Stomach (tissue), 9 donors: Measurements from ENCODE around the gene FAM184B. TPM values are rescaled to one million over a fixed set of nuclear protein-coding genes. Genes with fewer than 3 reads are reported as not detected.
"Not testable (repeated sequence)": the region's sequence is repeated elsewhere in the genome, so short reads cannot be mapped to it uniquely, and the experiment has no call there.

Source experiments
- DNase-seq, 2 donors: peaks; one replicate each; pipeline versions ENCODE4 v3.0.0 to v3.0.0-alpha.2; 2013 to 2019
- H3K27ac ChIP-seq, 5 donors: fragments of 200-600 bp in 4 of 5; sonication (generic) in 4 of 5; one replicate each; pipeline ENCODE4 v1.5.1; 2013 to 2019; ENCODE audit warnings: mild to moderate bottlenecking in 1 of 5, moderate library complexity in 1 of 5
- H3K27me3 ChIP-seq, 3 donors: fragments of 200-600 bp; sonication (generic); one replicate each; pipeline ENCODE4 v1.5.1; 2017 to 2019; ENCODE audit warnings: mixed run types in 1 of 3
- H3K36me3 ChIP-seq, 4 donors: fragments of 200-600 bp; sonication (generic); 1 replicate in 3 of 4; 2 replicates in 1 of 4; pipeline ENCODE4 v1.5.1; 2016 to 2019
- H3K4me1 ChIP-seq, 4 donors: fragments of 200-600 bp; sonication (generic); one replicate each; pipeline ENCODE4 v1.5.1; 2016 to 2019
- H3K4me3 ChIP-seq, 4 donors: fragments of 200-600 bp; sonication (generic) in 3 of 4; one replicate each; pipeline ENCODE4 v1.5.1; 2016 to 2019; ENCODE audit warnings: mild to moderate bottlenecking in 1 of 4
- H3K9me3 ChIP-seq, 4 donors: fragments of 200-600 bp; sonication (generic); one replicate each; pipeline ENCODE4 v1.5.1; 2016 to 2019
- CTCF ChIP-seq, 7 experiments: fragments of 450-650 bp in 4 of 7; fragments of 200-600 bp in 3 of 7; sonication (generic) in 3 of 7; IDR thresholded peaks; one replicate each; pipeline ENCODE4 v1.5.1; 2016 to 2019; ENCODE audit warnings: antibody characterized with exemption in 7 of 7, control low read depth in 2 of 7, mild to moderate bottlenecking in 1 of 7
- EP300 ChIP-seq: sonication (generic); formaldehyde crosslinking; IDR thresholded peaks from one replicate; pipeline ENCODE4 v1.6.1; 2017; ENCODE audit warnings: antibody characterized with exemption
- POLR2A ChIP-seq, 4 donors: fragments of 450-650 bp; IDR thresholded peaks; one replicate each; pipeline ENCODE4 v1.6.1; 2016; ENCODE audit warnings: antibody characterized with exemption in 4 of 4, control low read depth in 2 of 4, mild to moderate bottlenecking in 1 of 4, moderate library complexity in 1 of 4
- POLR2AphosphoS5 ChIP-seq, 3 donors: sonication (generic); formaldehyde crosslinking; IDR thresholded peaks; one replicate each; pipeline ENCODE4 v1.6.1; 2016; ENCODE audit warnings: antibody characterized with exemption in 3 of 3
- WGBS, 5 donors: extraction: QIAGEN DNeasy Blood & Tissue Kit in 3 of 5; methylation state at CpG; one replicate each; pipeline versions ENCODE4 v1.1.5 to v1.1.7; 2013 to 2018; 5-methylcytosine and 5-hydroxymethylcytosine counted together
- intact Hi-C: fragments of 100-400 bp; cut with DNase I; formaldehyde crosslinking; loops from one replicate; pipeline ENCODE4 v1.15.1; 2023; ENCODE audit warnings: low total_unique reads
- polyA plus RNA-seq, 3 donors: library from polyadenylated mRNA; stranded (reverse); fragments of 200-250 nt; gene quantifications; one replicate each; pipeline ENCODE4 v1.2.3, GENCODE V29; 2013
- total RNA-seq, 5 donors: library from RNA; depleted of rRNA; stranded (reverse); fragments of >200 nt; gene quantifications; one replicate each; pipeline versions ENCODE4 v1.1.0 to v1.2.3, GENCODE V29; 2014 to 2016
- donor health status: healthy with polysubstance abuse.
- donor health status: Bipolar disorder and iron deficiency.
- donor health status: healthy.

The FAM184B gene
- total and polyA plus RNA-seq, 8 donors, result 0.08 to 0.18 TPM; not detected in 6

- WGBS, 5 donors, result 92 to 97% (median 93%) methylated on average over 5 of the region's 5 CpGs
- no peak for TF ChIP-seq POLR2A (IDR thresholded peaks at IDR 0.05)
- TF ChIP-seq CTCF (IDR thresholded peaks at IDR 0.05), result no peak
- TF ChIP-seq POLR2AphosphoS5 (IDR thresholded peaks at IDR 0.05), result no peak
- TF ChIP-seq EP300, result no peak
- intact Hi-C loops, result no loop called here
Measured at GRCh38 chr4:17713779-17714178, 67.6 kb downstream of the FAM184B start.

DNA sequence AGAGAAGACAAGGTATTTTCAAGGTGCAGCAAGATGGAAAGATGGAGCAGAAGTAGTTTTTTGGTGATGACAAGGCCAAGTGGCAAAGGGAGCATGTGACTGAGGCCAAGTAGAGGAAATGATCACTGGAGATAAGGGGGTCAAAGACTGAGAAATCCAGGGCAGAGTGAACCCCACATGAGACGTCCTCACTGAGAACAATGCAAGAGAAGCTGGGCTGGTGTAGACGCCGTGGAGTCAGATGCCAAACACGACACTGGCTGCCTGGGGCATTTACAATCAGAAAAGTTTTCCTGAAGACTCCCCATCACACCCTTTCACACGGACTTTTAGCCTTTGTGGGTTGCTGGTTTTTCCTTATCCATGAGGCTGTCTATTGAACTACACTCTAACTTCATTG is 69.3 kb downstream of the FAM184B start:
- WGBS, 5 donors, result 67 to 79% (median 75%) methylated on average over 3 to 5 of the region's 5 CpGs
- H3K27ac ChIP-seq, result no peak overlapping the region
- H3K27me3 ChIP-seq, result peaks cover 0 to 6% (median 0%) of the 10 kb centered on the region in 3 donors
- H3K36me3 ChIP-seq, result no peaks in the 10 kb centered on the region
- no peak for DNase-seq
- intact Hi-C loops, result no loop called here
- H3K4me3 ChIP-seq, result no peak overlapping the region
- H3K4me1 ChIP-seq, result no peaks in the 10 kb centered on the region
- no peaks in the 10 kb centered on the region for H3K9me3 ChIP-seq
- TF ChIP-seq EP300, result no peak
- no peak for TF ChIP-seq POLR2AphosphoS5 (IDR thresholded peaks at IDR 0.05)
- TF ChIP-seq CTCF (IDR thresholded peaks at IDR 0.05), result no peak
- no peak for TF ChIP-seq POLR2A (IDR thresholded peaks at IDR 0.05)

More at GRCh38 chr4:17713779-17714178, 67.6 kb downstream of the FAM184B start:
- Histone ChIP-seq H3K4me1 (no peaks in the 10 kb centered on the region), H3K27me3 (peaks cover 0 to 6% (median 0%) of the 10 kb centered on the region in 3 donors), H3K9me3 (no peaks in the 10 kb centered on the region), H3K36me3 (no peaks in the 10 kb centered on the region), H3K27ac (no peak overlapping the region), H3K4me3 (no peak overlapping the region)
- DNase-seq, result no peak

- H3K27ac ChIP-seq, H3K4me1 ChIP-seq, DNase-seq, intact Hi-C loops, H3K36me3 ChIP-seq, H3K27me3 ChIP-seq, H3K9me3 ChIP-seq, H3K4me3 ChIP-seq: not testable (repeated sequence)
- 81 to 95% (median 89%) methylated on average over 8 of the region's 8 CpGs for WGBS, 5 donors
Measured at GRCh38 chr4:17711206-17711605, 70.2 kb downstream of the FAM184B start.

DNA sequence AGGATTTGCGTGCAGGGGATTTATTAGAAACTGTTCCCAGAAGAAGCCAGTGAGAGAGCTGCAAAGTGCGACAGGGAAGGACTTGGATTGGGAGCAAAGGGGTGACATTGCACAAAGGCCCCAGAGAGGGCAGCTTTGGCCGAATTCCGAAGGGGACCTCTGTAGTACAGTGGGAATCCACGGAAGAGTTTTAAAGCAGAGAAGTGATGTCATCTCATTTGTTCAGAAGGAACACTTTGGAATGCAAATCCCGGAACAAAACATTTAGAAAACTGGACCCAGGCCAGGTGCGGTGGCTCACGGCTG is 71.7 kb downstream of the FAM184B start:
- no peaks in the 10 kb centered on the region for H3K36me3 ChIP-seq
- no peak overlapping the region for H3K4me3 ChIP-seq
- intact Hi-C loops, result no loop called here
- no peaks in the 10 kb centered on the region for H3K9me3 ChIP-seq
- H3K27ac ChIP-seq, result no peak overlapping the region
- 71 to 84% (median 77%) methylated on average over 8 of the region's 8 CpGs for WGBS, 5 donors
- H3K4me1 ChIP-seq, result no peaks in the 10 kb centered on the region
- H3K27me3 ChIP-seq, result peaks cover 0 to 6% (median 0%) of the 10 kb centered on the region in 3 donors
- DNase-seq, result no peak
- TF ChIP-seq POLR2AphosphoS5 (IDR thresholded peaks at IDR 0.05) (no peak), EP300 (no peak), POLR2A (IDR thresholded peaks at IDR 0.05) (no peak), CTCF (IDR thresholded peaks at IDR 0.05) (no peak)

DNA sequence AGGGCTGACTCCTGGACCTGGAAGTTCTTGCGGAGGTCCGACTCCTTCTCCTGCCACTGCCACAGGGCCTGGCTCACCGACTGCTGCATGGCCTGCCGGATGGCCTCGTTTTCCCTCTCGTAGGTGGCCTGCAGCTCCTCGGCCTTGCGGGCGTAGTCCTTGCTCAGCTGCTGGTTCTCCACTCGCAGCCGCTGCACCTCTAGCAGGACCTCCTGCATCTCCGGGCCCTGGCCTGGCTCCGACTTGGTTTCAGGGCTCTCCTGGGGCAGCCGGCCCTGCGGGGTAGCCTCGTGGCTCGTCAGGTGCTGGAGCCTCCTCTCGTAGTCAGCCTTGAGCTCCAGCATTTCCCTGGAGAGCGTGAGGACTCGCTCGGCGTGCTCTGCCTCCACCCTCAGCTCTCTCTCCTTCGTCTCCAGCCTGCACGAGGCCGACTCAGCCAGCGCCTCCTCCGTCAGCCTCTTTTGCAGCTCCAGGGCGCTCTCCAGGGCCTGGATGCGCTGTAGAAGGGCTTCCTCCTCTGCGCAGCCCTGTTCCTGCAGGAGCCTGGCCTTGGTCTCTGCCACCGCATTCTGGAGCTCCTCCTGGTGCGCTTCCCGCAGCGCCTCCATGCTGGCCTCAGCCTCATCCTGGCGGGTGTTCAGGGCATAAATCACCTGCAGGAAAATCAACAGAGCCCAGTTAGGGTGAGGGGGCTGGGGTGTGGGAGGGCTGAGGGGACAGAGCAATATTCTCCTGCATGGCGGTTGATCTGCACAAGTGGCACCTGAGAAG is 72.2 kb downstream of the FAM184B start:
- no peak for TF ChIP-seq POLR2A (IDR thresholded peaks at IDR 0.05)
- no peak for TF ChIP-seq POLR2AphosphoS5 (IDR thresholded peaks at IDR 0.05)
- no peak for TF ChIP-seq EP300
- Histone ChIP-seq H3K4me1 (no peaks in the 10 kb centered on the region), H3K9me3 (no peaks in the 10 kb centered on the region), H3K36me3 (no peaks in the 10 kb centered on the region), H3K27me3 (peaks cover 0 to 6% (median 0%) of the 10 kb centered on the region in 3 donors), H3K4me3 (no peak overlapping the region), H3K27ac (no peak overlapping the region)
- 79 to 87% (median 84%) methylated on average over 21 to 36 of the region's 36 CpGs for whole genome bisulfite sequencing, 5 donors
- no peak for DNase-seq
- intact Hi-C loops, result no loop called here
